Stimulated activated CD8-positive, alpha-beta memory T cell treated with anti-CD3 and anti-CD28 coated beads, Interleukin-15, amount 100 ng/mL, for 4 hours (primary cell): ENCODE measurements around the gene CT47C1.
"Not testable (repeated sequence)": the region's sequence is repeated elsewhere in the genome, so short reads cannot be mapped to it uniquely, and the experiment has no call there.

Source experiments
- DNase-seq, 2 donors: peaks; one replicate each; pipeline ENCODE4 v3.0.0-alpha.2; 2020; ENCODE audit warnings: low read depth in 2 of 2

CT47C1 gene

DNA sequence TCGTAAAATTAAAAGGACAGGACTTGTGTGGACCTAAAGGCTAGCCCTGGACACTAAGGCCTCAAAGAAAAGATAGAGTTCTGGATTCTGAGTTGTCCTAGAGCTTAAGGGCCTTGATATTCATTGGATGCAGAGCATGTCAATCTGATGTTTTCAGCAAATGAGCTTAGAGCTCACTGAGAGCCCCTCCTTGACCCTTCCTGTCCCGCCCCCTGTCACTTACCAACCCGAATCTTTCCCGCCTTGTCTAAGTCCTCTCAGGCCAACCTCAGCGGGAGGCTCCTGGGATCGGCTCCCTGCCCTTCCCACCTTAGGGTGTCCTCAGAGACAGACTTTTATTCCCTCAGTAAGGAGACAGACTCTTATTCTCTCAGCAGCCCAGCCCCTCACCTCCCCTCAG lies at the start of gene CT47C1:
Gene CT47C1 (plus strand): TSS at position 250 of the 400 bp plus-strand sequence. CDS start 233 bp downstream, outside the sequence.
- DNase-seq: no peak

DNA sequence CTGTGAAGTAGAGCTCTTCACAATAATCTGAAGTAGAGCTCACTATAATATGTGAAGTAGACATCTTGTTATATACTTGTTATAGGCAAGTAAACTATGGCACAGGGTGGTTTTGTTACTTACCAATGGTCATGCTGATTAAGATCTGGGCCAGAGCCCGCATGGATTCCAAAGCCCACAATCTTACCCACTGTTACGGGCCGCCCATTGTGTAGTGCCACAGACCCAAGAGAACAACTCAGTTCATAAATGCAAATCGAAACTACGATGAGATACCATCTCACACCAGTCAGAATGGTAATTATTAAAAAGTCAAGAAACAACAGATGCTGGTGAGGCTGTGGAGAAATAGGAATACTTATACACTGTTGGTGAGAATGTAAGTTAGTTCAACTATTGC lies 46.9 kb upstream of the CT47C1 start:
- no peak for DNase-seq

DNA sequence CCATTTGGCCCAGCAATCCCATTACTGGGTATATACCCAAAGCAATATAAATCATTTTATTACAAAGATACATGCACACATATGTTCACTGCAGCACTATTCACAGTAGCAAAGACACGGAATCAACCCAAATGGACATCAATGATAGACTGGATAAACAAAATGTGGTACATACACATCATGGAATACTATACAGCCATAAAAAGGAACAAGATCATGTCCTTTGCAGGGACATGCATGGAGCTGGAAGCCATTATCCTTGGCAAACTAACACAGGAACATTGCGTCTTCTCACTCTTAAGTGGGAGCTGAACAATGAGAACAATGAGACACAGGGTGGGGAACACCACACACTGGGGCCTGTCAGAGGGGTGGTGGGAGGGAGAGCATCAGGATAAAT lies 46.4 kb upstream of the CT47C1 start:
- not testable (repeated sequence) for DNase-seq

DNA sequence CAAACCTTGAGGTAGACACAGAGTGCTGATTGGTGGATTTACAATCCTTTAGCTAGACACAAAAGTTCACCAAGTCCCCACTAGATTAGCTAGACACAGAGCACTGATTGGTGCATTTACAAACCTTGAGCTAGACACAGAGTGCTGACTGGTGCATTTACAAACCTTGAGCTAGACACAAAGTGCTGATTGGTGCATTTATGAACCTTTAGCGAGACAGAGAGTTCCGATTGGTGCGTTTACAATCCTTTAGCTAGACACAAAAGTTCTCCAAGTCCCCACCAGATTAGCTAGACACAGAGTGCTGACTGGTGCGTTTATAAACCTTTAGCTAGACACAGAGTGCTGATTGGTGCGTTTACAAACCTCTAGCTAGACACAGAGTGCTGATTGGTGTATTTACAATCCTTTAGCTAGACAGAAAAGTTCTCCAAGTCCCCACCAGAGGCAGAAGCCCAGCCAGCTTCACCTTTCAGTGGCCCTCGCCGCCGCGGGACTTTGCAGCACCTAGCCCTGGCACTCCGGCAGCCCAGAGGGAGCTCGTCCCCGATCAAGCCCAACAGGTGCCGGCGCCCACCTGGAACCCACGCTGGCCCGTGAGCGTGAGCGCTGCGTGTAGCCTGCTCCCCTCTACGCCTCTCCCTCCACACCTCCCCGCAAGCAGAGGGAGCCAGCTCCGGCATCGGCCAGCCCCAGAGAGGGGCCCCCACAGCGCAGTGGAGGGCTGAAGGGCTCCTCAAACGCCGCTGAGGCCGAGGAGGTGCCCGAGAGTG lies 44.6 kb upstream of the CT47C1 start:
- DNase-seq: not testable (repeated sequence)

DNA sequence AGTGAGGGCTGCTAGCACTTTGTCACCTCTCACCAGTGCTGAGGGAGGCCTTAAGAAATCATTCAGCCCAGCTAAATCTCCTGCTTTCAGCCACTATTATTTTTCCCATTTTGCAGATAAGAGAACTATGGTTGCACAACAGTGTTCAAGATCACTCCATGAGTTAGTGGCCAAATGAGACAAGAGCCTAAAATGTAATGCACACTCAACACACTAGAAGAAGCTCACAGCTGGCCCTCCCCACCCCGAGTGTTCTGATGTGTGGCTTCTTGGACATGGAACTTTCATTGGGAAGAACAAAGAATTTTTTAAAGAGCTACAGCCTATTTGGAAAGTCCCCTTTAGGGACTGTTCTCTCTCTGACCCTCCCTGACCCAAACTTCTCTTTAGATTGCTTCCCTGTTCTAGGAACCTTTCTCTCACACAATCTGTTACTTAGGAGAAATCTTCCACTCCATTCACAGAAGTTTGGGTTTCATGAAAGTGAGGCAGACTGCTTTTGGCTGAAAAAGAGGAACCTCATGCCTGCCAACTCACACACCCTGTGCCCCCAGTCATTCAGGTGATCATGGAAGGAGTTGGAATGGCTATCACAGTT lies 44.0 kb upstream of the CT47C1 start:
- DNase-seq: no peak

DNA sequence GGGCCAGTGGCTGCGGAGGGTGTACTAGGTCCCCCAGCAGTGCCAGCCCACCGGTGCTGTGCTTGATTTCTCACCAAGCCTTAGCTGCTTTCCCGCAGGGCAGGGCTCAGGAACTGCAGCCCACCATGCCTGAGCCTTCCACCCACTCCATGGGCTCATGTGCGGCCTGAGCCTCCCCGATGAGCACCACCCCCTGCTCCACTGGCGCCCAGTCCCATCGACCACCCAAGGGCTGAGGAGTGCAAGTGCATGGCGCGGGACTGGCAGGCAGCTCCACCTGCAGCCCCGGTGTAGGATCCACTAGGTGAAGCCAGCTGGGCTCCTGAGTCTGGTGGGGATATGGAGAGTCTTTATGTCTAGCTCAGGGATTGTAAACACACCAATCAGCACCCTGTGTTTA lies 43.1 kb upstream of the CT47C1 start:
- not testable (repeated sequence) for DNase-seq

DNA sequence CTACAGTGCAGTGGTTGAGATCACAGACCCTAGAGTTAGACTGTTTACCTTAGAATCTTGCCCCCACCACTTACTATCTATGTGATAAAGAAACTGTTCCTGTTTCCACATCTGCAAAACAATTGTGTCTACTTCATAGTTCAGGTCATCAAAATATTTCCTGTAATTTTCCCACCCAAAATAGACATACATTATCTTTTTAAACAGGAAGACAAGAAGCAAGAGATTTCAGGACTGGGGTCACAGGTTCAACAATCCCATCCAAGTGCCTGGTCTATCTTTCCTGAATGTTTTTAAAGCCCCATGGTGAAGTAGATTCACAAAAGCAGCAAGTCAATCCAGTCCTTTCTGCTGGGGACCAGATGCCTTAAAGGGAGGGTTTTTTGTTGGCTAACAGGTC lies 41.8 kb upstream of the CT47C1 start:
- no peak for DNase-seq

DNA sequence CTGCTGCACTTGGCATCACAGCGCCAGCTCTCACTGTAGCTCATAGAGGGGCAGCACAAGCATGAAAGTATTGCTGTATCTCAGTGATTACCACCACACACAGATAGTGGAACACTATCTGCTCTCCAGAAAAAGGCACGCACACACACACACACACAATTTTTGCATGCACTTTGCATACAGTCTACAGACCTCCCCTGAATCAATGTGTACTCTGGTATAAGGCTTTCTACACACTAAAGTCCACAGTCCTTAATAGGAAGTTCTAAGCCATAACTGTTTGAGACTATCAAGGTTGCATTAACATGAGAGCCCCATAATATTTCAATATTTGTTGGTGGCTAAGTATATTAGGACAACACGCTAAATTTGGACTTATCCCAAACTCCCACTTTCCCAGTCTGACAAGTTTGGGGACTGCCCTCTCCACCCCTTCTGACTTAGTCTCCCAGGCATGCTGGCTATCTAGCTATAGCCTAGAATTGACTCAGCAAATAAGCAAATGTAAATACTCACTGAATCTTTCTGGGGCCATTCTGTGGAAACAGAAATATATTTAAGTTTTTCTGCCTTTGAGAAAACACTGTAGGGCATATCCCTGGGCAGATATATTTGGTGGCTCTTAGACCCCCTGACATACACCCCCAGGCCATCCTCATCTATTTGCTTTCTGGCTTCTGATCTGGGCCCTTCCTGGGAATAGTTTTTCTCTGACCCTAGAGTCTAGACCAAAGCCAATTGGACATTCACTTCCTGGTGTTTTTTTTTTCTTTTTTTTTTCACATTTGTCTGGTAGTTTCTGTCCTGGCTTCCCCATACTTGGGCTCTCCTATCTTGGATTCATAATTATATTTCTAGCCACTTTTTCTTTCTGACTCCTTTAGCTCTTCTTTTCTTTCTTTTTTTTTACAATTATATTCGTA lies 36.4 kb upstream of the CT47C1 start:
- DNase-seq: no peak

DNA sequence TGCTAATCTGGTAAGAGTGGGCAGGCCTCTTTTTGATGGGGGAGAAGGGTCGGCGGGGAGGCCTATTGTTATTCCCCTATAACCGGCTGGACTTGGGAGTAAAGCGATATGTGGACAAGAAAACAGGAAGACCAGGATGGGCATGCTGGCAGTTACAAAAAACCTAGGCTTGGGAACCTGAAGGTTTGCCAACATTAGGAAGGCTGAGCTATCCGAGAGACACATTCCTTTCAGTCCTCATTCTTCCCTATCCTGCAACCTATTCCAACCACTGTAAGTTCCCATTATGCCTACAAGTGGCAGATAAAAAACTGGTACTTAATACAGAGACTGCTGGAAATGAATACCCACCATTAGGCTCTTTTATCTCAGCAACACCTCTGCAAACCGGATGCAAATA lies 32.4 kb upstream of the CT47C1 start:
- DNase-seq: no peak

DNA sequence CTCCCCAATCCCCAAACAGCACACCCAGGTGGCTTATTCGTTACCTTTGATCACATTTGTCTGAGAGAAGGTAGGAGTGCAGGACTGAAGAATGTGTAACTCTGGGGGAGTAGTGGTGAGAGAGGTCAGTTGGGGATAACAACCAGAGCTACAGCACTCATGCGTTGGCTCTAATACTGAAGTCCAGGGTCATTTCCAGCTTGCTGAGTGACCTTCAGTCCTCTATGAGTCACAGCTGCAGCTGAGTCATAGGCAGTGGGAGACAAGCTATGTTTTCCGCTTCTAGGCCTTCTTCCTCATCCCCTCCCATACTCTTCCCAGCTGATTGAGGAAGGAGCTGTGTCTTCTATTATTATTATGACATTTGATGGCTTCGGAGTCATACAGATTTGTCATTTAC lies 31.6 kb upstream of the CT47C1 start:
- no peak for DNase-seq

DNA sequence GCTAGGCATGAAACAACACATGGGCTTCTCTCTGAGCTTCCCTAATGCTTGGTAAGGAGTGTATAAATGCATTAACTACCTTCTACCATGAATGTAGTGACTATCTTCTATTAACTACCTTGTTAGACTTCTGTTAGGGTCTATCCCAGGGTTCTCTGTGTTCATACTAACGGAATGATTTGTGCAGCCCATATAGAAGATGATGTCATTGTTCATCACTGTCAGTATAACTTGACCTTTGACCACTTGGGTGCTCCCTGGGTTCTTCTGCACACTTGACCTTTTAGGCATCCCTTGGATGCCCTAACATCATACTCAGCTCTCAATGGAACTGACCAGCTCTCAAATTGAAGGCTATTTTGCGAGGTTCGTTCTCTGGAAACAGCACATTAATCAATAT lies 30.8 kb upstream of the CT47C1 start:
- DNase-seq: no peak

DNA sequence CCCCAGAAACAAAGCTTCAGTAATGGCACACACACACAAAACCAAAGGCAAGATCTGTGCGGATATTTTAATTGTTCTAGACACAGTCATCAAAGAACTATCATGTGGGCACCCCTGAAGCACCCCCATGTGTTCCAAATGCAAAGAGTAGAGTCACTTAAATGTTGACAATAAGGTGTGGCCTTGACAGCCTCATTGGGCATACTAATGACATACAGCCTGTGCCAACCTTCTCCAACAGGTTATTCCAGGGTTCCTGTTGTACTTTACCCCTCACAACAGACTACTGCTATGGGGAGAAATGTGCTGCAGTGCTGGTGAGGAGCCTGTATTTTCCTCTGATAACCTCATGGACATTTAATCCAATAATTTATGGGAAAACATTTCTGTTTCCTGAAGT lies 29.8 kb upstream of the CT47C1 start:
- no peak for DNase-seq

DNA sequence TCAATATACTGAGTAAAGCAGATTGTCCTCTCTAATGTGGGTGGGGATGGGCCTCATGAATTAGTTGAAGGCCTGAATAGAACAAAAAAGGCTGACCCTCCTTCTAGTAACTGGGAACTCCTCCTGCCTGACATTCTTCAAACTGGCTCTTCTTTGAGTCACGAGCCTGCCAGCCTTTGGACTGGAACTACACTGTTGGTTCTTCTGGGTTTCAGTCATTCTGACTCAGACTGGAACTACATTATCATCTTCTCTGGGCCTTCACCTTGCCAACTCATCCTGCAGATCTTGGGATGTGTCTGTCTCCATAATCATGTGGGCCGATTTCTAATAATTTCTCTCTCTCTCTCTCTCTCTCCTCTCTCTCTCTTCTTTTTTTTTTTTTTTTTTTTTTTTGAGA lies 26.9 kb upstream of the CT47C1 start:
- no peak for DNase-seq

DNA sequence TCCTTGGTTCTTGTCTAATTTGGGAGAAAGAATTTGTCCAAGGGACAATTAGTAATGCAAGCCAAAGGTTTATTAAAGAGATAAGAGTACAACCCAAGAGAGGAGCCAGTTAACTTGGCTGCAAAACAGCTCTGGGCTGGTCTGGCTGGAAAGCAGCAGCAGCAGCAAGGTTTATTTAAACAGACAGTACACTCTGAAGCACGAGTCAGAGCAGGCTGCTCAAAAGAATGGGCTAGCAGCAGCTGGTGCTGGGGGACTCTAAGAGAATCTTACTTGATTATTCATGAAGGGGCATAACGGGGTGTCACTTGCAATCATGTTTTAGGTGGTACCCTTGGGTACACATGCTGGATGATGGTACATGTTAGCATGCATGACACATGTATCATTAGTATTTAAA lies 17.1 kb upstream of the CT47C1 start:
- DNase-seq: no peak

DNA sequence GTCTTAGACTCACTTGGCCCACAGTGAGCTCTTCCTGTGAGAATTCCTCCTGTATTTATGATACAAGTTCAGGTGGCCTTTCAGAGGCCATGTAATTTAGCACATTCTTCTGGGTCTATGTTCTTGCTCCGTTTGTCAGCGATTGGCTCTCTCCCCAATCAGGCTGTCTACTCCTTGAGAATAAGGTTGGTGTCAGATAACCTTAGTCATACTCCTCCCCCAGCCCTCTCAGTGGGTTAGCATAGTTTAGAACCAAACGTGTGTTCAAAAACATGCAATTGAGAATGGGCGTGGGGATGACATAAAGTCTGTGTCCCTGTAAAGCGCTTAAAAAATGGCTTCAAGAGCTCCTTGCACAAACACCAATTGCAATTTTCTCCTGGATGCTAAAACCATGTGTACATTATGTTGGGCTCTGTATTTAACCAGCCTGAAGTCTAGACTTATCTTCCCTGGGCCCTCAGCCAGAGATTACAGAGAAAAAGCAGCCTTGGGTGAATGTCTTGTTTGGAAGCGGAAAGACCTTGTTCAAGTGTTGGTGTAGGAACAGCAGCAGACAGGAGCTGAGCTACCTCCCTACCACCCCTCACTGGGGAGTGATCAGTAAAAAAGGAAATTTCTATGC lies 9.9 kb upstream of the CT47C1 start:
- DNase-seq: no peak

DNA sequence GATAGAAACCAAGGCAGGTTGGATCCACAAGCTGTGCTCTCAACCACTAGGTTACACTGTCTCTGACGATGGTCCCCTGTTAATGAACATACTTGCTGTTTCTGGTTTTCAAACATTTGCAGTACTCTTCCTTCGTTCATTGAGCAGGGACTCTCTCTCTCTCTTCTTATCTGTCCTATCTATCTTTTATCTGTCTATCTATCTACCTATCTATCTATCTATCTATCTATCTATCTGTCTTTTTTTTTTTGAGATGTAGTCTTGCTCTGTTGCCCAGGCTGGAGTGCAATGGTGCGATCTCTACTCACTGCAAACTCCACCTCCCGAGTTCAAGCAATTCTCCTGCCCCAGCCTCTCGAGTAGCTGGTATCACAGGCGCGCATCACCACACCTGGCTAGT lies 9.4 kb upstream of the CT47C1 start:
- no peak for DNase-seq

DNA sequence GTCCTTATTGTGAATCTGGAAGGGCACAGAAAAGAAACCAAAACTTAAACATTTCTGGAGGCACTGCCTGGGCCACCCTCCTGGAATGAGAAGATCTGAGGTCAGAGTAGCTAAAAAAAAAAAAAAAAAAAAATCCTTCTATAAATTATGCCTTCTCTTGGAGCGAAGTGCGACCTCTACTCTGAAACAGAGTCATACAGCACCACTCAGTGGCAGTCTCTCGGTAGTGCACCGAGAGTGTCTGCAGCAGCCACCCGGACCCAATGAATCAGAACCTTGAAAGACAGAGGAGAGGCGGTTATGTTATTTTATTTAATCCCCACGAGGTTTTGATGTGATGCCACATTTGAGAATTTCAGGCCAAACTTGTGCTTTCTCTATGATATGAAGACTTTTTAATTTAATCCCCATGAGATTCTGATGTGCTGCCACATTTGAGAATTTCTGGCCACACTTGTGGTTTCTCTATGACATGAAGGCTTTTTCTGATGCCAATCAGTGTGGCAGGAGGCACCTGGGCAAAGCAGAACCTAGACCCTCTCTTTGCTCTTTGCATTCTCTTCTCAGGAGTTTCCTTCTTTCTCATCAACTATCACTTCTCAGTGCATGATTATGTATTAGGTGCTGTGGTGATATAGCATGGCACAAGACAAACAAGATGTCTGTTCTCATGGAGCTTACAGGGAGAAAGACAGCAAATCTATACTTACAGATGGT lies 5.6 kb upstream of the CT47C1 start:
- DNase-seq: no peak

DNA sequence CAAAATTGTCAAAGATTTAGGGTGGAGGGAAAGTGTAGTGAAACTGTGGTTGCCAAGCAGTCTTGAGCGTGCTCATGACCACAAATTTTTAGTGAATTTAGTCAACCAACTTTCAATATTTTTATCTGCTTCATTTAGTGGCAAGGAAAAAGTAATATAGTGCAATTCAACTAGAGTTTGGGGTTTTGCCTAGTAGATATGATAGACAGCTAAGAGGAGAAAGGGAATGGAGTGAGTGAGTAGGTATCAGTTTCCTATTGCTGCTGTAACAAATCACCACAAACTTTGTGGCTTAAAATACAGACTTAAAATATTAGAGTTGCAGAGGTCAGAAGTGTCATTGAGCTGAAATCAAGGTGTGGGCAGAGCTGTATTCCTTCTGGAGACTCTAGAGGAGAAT lies 3.7 kb upstream of the CT47C1 start:
- DNase-seq: no peak

DNA sequence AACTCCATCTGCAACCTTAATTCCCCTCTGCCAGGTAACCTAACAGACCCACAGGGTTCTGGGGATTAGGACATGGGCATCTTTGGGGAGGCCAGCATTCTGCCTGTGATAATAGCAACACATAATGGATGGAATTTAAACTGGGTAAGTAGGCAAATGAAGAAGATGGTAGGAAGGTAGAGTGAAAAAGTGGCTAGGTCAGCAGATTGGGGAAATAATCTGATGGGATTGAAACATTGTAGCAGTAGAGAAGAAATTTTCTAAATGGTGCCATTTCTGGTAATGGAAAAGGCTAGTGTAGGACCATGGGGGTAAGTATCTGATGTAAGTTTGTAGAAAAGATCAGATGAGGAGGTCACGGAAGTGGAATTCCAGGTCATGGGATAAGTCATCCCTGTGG lies 3.0 kb upstream of the CT47C1 start:
- no peak for DNase-seq

DNA sequence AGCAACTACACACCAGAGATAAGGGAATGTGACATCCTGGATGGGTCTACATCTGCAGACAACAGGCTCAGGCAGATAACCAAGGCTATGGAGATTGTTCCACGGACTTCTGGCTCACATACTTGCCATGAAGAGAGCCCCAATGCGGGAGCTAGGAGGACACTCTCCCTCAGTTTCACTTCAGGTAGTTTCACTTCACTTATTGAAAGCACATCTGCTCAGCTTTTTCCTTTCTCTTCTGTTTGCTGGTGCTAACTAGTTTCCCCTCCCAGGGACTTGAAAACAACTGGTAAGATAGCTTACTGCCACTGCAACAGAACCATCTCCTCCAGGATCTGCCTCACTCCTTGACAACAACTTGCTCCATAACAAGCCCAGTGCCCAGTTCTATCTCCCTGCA lies 1.4 kb upstream of the CT47C1 start:
- no peak for DNase-seq

DNA sequence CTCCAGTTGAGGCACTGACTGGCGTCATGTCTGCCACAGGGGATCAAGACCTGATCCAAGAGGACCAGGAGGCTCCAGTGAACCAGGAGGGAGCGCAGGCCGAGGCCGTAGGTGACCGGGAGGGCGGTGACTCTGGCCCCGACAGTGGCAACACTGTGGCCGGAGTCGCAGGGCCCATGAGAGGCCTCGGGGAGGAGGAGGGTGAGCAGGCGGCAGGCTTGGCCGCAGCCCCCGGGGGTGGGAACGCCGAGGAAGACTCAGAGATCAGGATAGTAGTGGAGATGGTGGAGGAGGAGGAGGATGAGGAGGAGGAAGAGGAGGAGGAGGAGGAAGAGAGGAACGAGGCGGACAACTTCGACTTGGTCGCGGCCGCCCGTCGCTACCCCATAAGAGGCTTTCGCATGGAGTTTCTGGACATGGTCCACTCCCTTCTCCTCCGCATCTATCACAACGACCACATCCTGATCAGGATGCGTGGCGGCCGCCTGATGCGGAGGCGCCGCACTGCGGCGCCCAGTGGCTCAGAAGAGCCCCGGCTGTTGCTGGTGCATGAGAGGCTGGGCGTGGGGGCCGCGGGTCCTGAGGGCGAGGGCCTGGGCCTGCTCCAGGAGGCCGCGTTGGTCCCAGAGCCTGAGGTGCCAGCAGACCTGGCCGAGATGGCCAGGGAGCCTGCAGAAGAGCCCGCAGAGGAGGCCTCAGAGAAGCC lies 560 bp downstream of the CT47C1 start:
- no peak for DNase-seq
